HCT116 (cell line): ENCODE results near the gene IL17C. TPM values are rescaled to one million over a fixed set of nuclear protein-coding genes. Genes with fewer than 3 reads are reported as not detected.

Source experiments
- ATAC-seq: fragments of 200-7000 bp; cut with Tn5 transposase; 2 replicates; pipeline ENCODE4 v1.9.1; 2020; ENCODE audit warnings: mild to moderate bottlenecking, moderate library complexity
- BruUV-seq: library from RNA; stranded (reverse); fragments of 400-500 nt; replicated peaks from 2 replicates; lab custom pipeline; 2021; lab: Mats Ljungman, UMichigan
- CTCF ChIA-PET: fragments of 300-600 bp; sonication (Branson Sonifier 250); formaldehyde crosslinking; loops from one replicate; lab custom pipeline; 2021; ENCODE audit warnings: antibody characterized with exemption; lab: Charles Lee
- POLR2A ChIA-PET: fragments of 300-600, 350-600 bp; sonication (Branson Sonifier 250); formaldehyde crosslinking; loops from one replicate; lab custom pipeline; 2021; ENCODE audit warnings: antibody characterized with exemption; lab: Charles Lee
- RAD21 ChIA-PET, 2 experiments: fragments of 300-600 bp; sonication (Branson Sonifier 250); formaldehyde crosslinking; loops; one replicate each; lab custom pipeline; 2023; ENCODE audit warnings: low total read pairs in 2 of 2; ENCODE audit not compliant: uncharacterized antibody in 2 of 2, unreplicated experiment in 2 of 2, low non-redundant PET in 1 of 2; lab: Charles Lee
- DNase-seq: peaks from one replicate; pipeline ENCODE4 v3.0.0-alpha.2; 2010; ENCODE audit warnings: low read depth, low spot score
- H2AFZ ChIP-seq: fragments of 200-600 bp; shearing (Covaris generic), sonication (generic); 2 replicates; pipeline ENCODE4 v1.6.1; 2017; ENCODE audit warnings: low read depth, mixed run types, mixed read lengths, antibody characterized with exemption, low read length; ENCODE audit not compliant: poor library complexity, severe bottlenecking
- H3K27ac ChIP-seq: 2 replicates; pipeline ENCODE4 v1.5.1; 2012; ENCODE audit warnings: low read depth, low read length
- H3K27me3 ChIP-seq: fragments of 200-600 bp; sonication (generic); 2 replicates; pipeline ENCODE4 v1.6.1; 2016; ENCODE audit warnings: mixed run types, low read length, mixed read lengths; ENCODE audit not compliant: insufficient read depth
- H3K36me3 ChIP-seq, 2 experiments: fragments of 200-500 bp in 1 of 2; fragments of 200-600 bp in 1 of 2; sonication (Bioruptor generic) in 1 of 2; sonication (generic) in 1 of 2; 2 replicates each; pipeline versions ENCODE4 v1.5.1 to v1.6.1; 2014 to 2016; ENCODE audit warnings: low read length in 2 of 2, inconsistent platforms in 1 of 2, mixed read lengths in 1 of 2, mixed run types in 1 of 2; ENCODE audit not compliant: insufficient read depth in 2 of 2, control insufficient read depth in 1 of 2
- H3K4me1 ChIP-seq, 2 experiments: fragments of 200-600 bp in 1 of 2; sonication (generic) in 1 of 2; 2 replicates each; pipeline versions ENCODE4 v1.5.1 to v1.6.1; 2012 to 2017; ENCODE audit warnings: low read length in 2 of 2, inconsistent platforms in 1 of 2, mild to moderate bottlenecking in 1 of 2, mixed read lengths in 1 of 2, mixed run types in 1 of 2, moderate library complexity in 1 of 2; ENCODE audit not compliant: insufficient read depth in 2 of 2, control insufficient read depth in 1 of 2
- H3K4me2 ChIP-seq: fragments of 200-600 bp; sonication (generic); 2 replicates; pipeline ENCODE4 v1.6.1; 2017; ENCODE audit warnings: mixed run types, low read length, mixed read lengths
- H3K4me3 ChIP-seq, 2 experiments: fragments of 200-600 bp in 1 of 2; sonication (generic) in 1 of 2; replicated peaks in 1 of 2; 2 replicates each; pipeline ENCODE4 v1.5.1; 2011 to 2016; ENCODE audit warnings: low read length in 2 of 2, control low read depth in 1 of 2, low read depth in 1 of 2, mild to moderate bottlenecking in 1 of 2, mixed read lengths in 1 of 2, mixed run types in 1 of 2
- H3K79me2 ChIP-seq: fragments of 200-600 bp; sonication (generic); 2 replicates; pipeline ENCODE4 v1.6.1; 2017; ENCODE audit warnings: mild to moderate bottlenecking, mixed run types, low read length, moderate library complexity, mixed read lengths; ENCODE audit not compliant: insufficient read depth
- H3K9ac ChIP-seq: fragments of 200-600 bp; sonication (generic); 2 replicates; pipeline ENCODE4 v1.6.1; 2016; ENCODE audit warnings: low read length, mixed read lengths
- H3K9me2 ChIP-seq: fragments of 200-600 bp; sonication (generic), shearing (Covaris generic); 2 replicates; pipeline ENCODE4 v1.6.1; 2017; ENCODE audit warnings: mixed run types, mild to moderate bottlenecking, moderate library complexity; ENCODE audit not compliant: insufficient read depth
- H3K9me3 ChIP-seq, 2 experiments: fragments of 200-500 bp in 1 of 2; fragments of 200-600 bp in 1 of 2; sonication (Bioruptor generic) in 1 of 2; sonication (generic) in 1 of 2; 2 replicates each; pipeline ENCODE4 v1.6.1; 2014 to 2017; ENCODE audit warnings: low read length in 2 of 2, mixed read lengths in 2 of 2, inconsistent platforms in 1 of 2, low read depth in 1 of 2, mild to moderate bottlenecking in 1 of 2, mixed run types in 1 of 2, moderate library complexity in 1 of 2; ENCODE audit not compliant: control insufficient read depth in 1 of 2, insufficient read depth in 1 of 2
- H4K20me1 ChIP-seq: fragments of 200-600 bp; sonication (generic), shearing (Covaris generic); 2 replicates; pipeline ENCODE4 v1.6.1; 2017; ENCODE audit warnings: mixed run types, mild to moderate bottlenecking, moderate library complexity; ENCODE audit not compliant: insufficient read depth
- CBX3 ChIP-seq: IDR thresholded peaks from 2 replicates; pipeline ENCODE4 v1.6.1; 2012; ENCODE audit warnings: low read depth
- EGR1 ChIP-seq: IDR thresholded peaks from 2 replicates; pipeline ENCODE4 v1.6.1; 2012; ENCODE audit warnings: low read depth
- EZH2phosphoT487 ChIP-seq: fragments of 200-600 bp; IDR thresholded peaks from 2 replicates; pipeline ENCODE4 v1.6.1; 2018; ENCODE audit warnings: antibody characterized with exemption, borderline replicate concordance
- POLR2AphosphoS5 ChIP-seq: IDR thresholded peaks from 2 replicates; pipeline ENCODE4 v1.6.1; 2011; ENCODE audit warnings: mild to moderate bottlenecking, low read depth, low read length, moderate library complexity
- SIN3A ChIP-seq: IDR thresholded peaks from 2 replicates; pipeline ENCODE4 v1.6.1; 2012; ENCODE audit warnings: low read depth
- SRF ChIP-seq: IDR thresholded peaks from 2 replicates; pipeline ENCODE4 v1.6.1; 2012; ENCODE audit warnings: low read depth
- TCF7L2 ChIP-seq: IDR thresholded peaks from 2 replicates; pipeline ENCODE4 v1.7.0; 2011; ENCODE audit warnings: borderline replicate concordance, inconsistent platforms; ENCODE audit not compliant: insufficient read depth, insufficient read length; ENCODE audit errors: extremely low read depth
- ZFX ChIP-seq: fragments of 450-650 bp; IDR thresholded peaks from 2 replicates; pipeline ENCODE4 v1.6.1; 2017
- intact Hi-C: fragments of 100-400 bp; cut with micrococcal nuclease; formaldehyde crosslinking; loops from 2 replicates; pipeline ENCODE4 v1.10.0; 2022
- total RNA-seq: library from RNA; stranded (reverse); gene quantifications from one replicate; pipeline ENCODE4 v1.2.1, GENCODE V29; 2021; ENCODE audit not compliant: unreplicated experiment
- TF ChIP-seq, protein P1 (sequence below): IDR thresholded peaks from 2 replicates; pipeline ENCODE4 v1.6.1; 2012; ENCODE audit warnings: low read depth
- TF ChIP-seq, protein P2 (sequence below): IDR thresholded peaks from 2 replicates; pipeline ENCODE4 v1.6.1; 2011; ENCODE audit warnings: mild to moderate bottlenecking, low read length, moderate library complexity; ENCODE audit not compliant: insufficient replicate concordance; ENCODE audit errors: extremely low read depth

IL17C gene
- total RNA-seq, 1 experiment from 2014 or later: not detected

DNA sequence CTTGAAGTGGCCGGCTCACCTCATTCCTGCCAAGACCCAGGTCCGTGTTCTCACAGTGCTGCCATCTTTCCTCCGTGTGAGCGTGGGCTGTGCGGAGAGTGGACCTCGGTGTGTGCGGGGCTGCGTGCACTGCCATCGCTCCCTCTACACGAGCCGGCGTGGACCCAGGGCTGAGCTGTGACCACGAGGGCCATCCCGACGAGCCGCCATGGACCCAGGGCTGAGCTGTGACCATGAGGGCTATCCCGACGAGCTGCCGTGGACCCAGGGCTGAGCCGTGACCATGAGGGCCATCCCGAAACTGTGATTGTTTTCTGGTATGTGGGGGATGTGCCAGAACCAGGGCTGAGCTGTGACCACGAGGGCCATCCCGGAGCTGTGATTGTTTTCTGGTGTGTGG is 33.4 kb downstream of the IL17C start:
- Histone ChIP-seq H3K9ac (no peak overlapping the region), H4K20me1 (no peaks in the 10 kb centered on the region), H3K4me1 (peaks cover 0 to 3% of the 10 kb centered on the region in 2 experiments; a peak in 1 of 4 replicates), H3K9me3 (no peaks in the 10 kb centered on the region), H3K27me3 (no peaks in the 10 kb centered on the region), H3K9me2 (no peaks in the 10 kb centered on the region), H3K27ac (no peak overlapping the region), H3K36me3 (no peaks in the 10 kb centered on the region), H3K4me2 (no peak overlapping the region), H3K79me2 (no peaks in the 10 kb centered on the region), H3K4me3 (no peak overlapping the region), H2AFZ (no peak overlapping the region)
- intact Hi-C loops: no loop called here
- POLR2A ChIA-PET: no interaction called here
- ATAC-seq: no peak
- CTCF ChIA-PET: interaction anchor here (1.3 to 2.8 kb wide), 3 partner anchors 9 to 29 kb away, joined by 3 to 10 read pairs (median 7); partner anchors contain the start of gene MVD
- RAD21 ChIA-PET: interaction anchor here in 1 of 2 experiments (0.6 kb wide), 1 partner anchor 29 kb away, joined by 3 read pairs; no protein-coding TSS in a partner anchor
- TF ChIP-seq EZH2phosphoT487 (no peak), CBX3 (no peak), EGR1 (no peak), TCF7L2 (no peak), ZFX (no peak), POLR2AphosphoS5 (no peak), SRF (no peak), SIN3A (no peak)
- TF ChIP-seq, protein P1, sequence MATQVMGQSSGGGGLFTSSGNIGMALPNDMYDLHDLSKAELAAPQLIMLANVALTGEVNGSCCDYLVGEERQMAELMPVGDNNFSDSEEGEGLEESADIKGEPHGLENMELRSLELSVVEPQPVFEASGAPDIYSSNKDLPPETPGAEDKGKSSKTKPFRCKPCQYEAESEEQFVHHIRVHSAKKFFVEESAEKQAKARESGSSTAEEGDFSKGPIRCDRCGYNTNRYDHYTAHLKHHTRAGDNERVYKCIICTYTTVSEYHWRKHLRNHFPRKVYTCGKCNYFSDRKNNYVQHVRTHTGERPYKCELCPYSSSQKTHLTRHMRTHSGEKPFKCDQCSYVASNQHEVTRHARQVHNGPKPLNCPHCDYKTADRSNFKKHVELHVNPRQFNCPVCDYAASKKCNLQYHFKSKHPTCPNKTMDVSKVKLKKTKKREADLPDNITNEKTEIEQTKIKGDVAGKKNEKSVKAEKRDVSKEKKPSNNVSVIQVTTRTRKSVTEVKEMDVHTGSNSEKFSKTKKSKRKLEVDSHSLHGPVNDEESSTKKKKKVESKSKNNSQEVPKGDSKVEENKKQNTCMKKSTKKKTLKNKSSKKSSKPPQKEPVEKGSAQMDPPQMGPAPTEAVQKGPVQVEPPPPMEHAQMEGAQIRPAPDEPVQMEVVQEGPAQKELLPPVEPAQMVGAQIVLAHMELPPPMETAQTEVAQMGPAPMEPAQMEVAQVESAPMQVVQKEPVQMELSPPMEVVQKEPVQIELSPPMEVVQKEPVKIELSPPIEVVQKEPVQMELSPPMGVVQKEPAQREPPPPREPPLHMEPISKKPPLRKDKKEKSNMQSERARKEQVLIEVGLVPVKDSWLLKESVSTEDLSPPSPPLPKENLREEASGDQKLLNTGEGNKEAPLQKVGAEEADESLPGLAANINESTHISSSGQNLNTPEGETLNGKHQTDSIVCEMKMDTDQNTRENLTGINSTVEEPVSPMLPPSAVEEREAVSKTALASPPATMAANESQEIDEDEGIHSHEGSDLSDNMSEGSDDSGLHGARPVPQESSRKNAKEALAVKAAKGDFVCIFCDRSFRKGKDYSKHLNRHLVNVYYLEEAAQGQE: no peak
- TF ChIP-seq, protein P2, sequence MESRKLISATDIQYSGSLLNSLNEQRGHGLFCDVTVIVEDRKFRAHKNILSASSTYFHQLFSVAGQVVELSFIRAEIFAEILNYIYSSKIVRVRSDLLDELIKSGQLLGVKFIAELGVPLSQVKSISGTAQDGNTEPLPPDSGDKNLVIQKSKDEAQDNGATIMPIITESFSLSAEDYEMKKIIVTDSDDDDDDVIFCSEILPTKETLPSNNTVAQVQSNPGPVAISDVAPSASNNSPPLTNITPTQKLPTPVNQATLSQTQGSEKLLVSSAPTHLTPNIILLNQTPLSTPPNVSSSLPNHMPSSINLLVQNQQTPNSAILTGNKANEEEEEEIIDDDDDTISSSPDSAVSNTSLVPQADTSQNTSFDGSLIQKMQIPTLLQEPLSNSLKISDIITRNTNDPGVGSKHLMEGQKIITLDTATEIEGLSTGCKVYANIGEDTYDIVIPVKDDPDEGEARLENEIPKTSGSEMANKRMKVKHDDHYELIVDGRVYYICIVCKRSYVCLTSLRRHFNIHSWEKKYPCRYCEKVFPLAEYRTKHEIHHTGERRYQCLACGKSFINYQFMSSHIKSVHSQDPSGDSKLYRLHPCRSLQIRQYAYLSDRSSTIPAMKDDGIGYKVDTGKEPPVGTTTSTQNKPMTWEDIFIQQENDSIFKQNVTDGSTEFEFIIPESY: no peak
- DNase-seq: no peak
- no TSS peak for BruUV-seq
